Naive thymus-derived CD4-positive, alpha-beta T cell (primary cell): ENCODE results near the gene B4GALNT3. TPM values are rescaled to one million over a fixed set of nuclear protein-coding genes. Genes with fewer than 3 reads are reported as not detected.

ENCODE experiments used
- ATAC-seq: fragments of 150-1000 bp; cut with Tn5 transposase; 2 replicates; pipeline ENCODE4 v1.10.0; 2021; ENCODE audit warnings: mild to moderate bottlenecking, moderate library complexity
- CTCF ChIA-PET: fragments of 350-600 bp; sonication (Branson Sonifier 250); formaldehyde crosslinking; loops from one replicate; lab custom pipeline; 2021; ENCODE audit warnings: antibody characterized with exemption; lab: Charles Lee
- POLR2A ChIA-PET: fragments of 350-600 bp; sonication (Branson Sonifier 250); formaldehyde crosslinking; loops from one replicate; lab custom pipeline; 2021; ENCODE audit warnings: antibody characterized with exemption, inconsistent platforms; lab: Charles Lee
- DNase-seq, 9 donors: peaks; one replicate each; pipeline versions ENCODE4 v3.0.0 to v3.0.0-alpha.2; 2020 to 2022; ENCODE audit warnings: mixed read lengths in 1 of 9
- H3K27ac ChIP-seq: one replicate; pipeline ENCODE4 v1.7.0; 2013; ENCODE audit warnings: mild to moderate bottlenecking, low read depth, low read length, moderate library complexity
- H3K27me3 ChIP-seq, 2 donors: one replicate each; pipeline ENCODE4 v1.7.0; 2013; ENCODE audit warnings: low read length in 2 of 2, mild to moderate bottlenecking in 2 of 2, moderate library complexity in 2 of 2; ENCODE audit not compliant: control insufficient read depth in 2 of 2, insufficient read depth in 2 of 2
- H3K36me3 ChIP-seq, 3 experiments: 1 replicate in 2 of 3; 2 replicates in 1 of 3; pipeline ENCODE4 v1.7.0; 2013; ENCODE audit warnings: low read length in 3 of 3, mild to moderate bottlenecking in 3 of 3, moderate library complexity in 1 of 3; ENCODE audit not compliant: insufficient read depth in 3 of 3, control insufficient read depth in 2 of 3
- H3K4me1 ChIP-seq, 2 donors: one replicate each; pipeline ENCODE4 v1.7.0; 2013; ENCODE audit warnings: low read length in 2 of 2, mild to moderate bottlenecking in 2 of 2, moderate library complexity in 1 of 2; ENCODE audit not compliant: control insufficient read depth in 2 of 2, insufficient read depth in 2 of 2
- H3K4me3 ChIP-seq: 2 replicates; pipeline ENCODE4 v1.7.0; 2013; ENCODE audit warnings: mild to moderate bottlenecking, low read length
- H3K9me3 ChIP-seq, 3 experiments: 1 replicate in 2 of 3; 2 replicates in 1 of 3; pipeline ENCODE4 v1.7.0; 2013; ENCODE audit warnings: low read length in 3 of 3; ENCODE audit not compliant: control insufficient read depth in 2 of 3
- H3K27ac Mint-ChIP-seq, 9 donors: one replicate each; pipeline ENCODE4 v1.8.0; 2020 to 2022; ENCODE audit warnings: mixed read lengths in 9 of 9, mild to moderate bottlenecking in 8 of 9, moderate library complexity in 5 of 9, inconsistent platforms in 2 of 9
- H3K27me3 Mint-ChIP-seq, 5 donors: one replicate each; pipeline ENCODE4 v1.8.0; 2021 to 2022; ENCODE audit warnings: mixed read lengths in 5 of 5, mild to moderate bottlenecking in 1 of 5
- H3K36me3 Mint-ChIP-seq, 5 donors: one replicate each; pipeline ENCODE4 v1.8.0; 2020 to 2022; ENCODE audit warnings: mixed read lengths in 5 of 5, mild to moderate bottlenecking in 3 of 5, inconsistent platforms in 1 of 5
- H3K4me1 Mint-ChIP-seq, 7 donors: one replicate each; pipeline ENCODE4 v1.8.0; 2020 to 2022; ENCODE audit warnings: mixed read lengths in 7 of 7, mild to moderate bottlenecking in 3 of 7, inconsistent platforms in 1 of 7
- H3K4me3 Mint-ChIP-seq, 10 donors: one replicate each; pipeline ENCODE4 v1.8.0; 2020 to 2022; ENCODE audit warnings: mild to moderate bottlenecking in 10 of 10, mixed read lengths in 10 of 10, moderate library complexity in 6 of 10, inconsistent platforms in 2 of 10
- H3K9me3 Mint-ChIP-seq, 11 donors: one replicate each; pipeline ENCODE4 v1.8.0; 2020 to 2022; ENCODE audit warnings: mixed read lengths in 11 of 11, mild to moderate bottlenecking in 4 of 11, inconsistent platforms in 1 of 11, moderate library complexity in 1 of 11
- intact Hi-C, 2 donors: fragments of 100-400 bp; cut with micrococcal nuclease; formaldehyde crosslinking; loops; one replicate each; pipeline ENCODE4 v1.15.1; 2023
- polyA plus RNA-seq, 2 donors: library from polyadenylated mRNA; unstranded; fragments of 300-500 nt; fragmentation: Illumina TruSeq; gene quantifications; one replicate each; pipeline ENCODE4 v1.2.3, GENCODE V29; 2021
- total RNA-seq, 6 experiments: library from RNA in 5 of 6; stranded (reverse) in 5 of 6; gene quantifications; 1 replicate in 5 of 6; 2 replicates in 1 of 6; pipeline ENCODE4 v1.2.3 and lab custom pipeline; 2021 to 2026

The B4GALNT3 gene
- total and polyA plus RNA-seq, 7 experiments from 2014 or later: 0.21 to 12.2 (median 1.3) TPM

DNA sequence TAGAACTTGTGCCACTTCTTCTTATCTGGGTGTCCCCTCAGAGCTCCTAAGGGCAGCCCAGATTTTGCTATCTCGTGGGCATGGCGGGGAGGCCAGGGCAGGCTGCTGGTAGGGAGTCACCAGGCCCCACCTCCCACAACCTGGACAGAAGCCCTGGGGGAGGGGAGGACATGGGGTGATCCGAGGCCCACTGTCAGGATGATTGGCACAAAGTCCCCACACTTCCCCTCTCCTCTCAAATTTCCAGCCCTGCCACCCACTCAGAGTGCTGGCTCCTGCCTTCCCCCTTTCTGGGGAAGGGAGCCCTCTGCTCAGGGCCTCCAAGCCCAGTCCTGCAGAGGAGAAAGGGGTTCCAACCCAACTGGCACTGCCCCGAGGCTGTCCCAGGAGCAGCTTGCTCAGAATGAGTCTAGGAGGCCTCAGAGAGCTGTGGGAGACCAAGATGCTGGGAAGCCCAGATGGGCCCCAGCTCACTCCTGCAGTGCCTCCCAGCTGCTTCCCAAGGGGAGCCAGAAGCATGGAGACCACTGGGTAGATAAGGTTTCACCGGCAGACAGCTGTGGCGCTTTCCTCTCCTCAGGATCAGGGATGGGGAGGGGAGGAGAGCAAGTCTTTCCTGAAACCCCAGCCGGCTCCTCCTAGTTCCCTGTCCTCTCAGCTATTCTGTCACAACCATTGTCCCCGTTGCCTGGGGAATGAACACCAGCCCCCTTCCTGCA lies 82.8 kb downstream of the B4GALNT3 start:
- ChIA-PET CTCF (interaction anchor here (0.6 to 0.8 kb wide), 3 partner anchors 88 to 905 kb away, joined by 3 read pairs; no protein-coding TSS in a partner anchor), POLR2A (no interaction called here)
- H3K9me3 ChIP-seq: no peaks in the 10 kb centered on the region
- H3K4me3 Mint-ChIP-seq: peak overlapping the region in 1 of 10 donors; percentile 61
- no peak overlapping the region for H3K4me3 ChIP-seq
- intact Hi-C loops: no loop called here
- no peak for ATAC-seq
- H3K27me3 Mint-ChIP-seq: peaks cover 11 to 26% (median 16%) of the 10 kb centered on the region in 5 donors
- peaks cover 19 to 35% of the 10 kb centered on the region in 2 donors for H3K4me1 ChIP-seq
- H3K27ac ChIP-seq: no peak overlapping the region
- no peak for DNase-seq
- no peak overlapping the region for H3K27ac Mint-ChIP-seq
- H3K4me1 Mint-ChIP-seq: peaks cover 21 to 50% (median 39%) of the 10 kb centered on the region in 7 donors
- peaks cover 0 to 4% (median 3%) of the 10 kb centered on the region in 5 donors for H3K36me3 Mint-ChIP-seq
- H3K9me3 Mint-ChIP-seq: no peaks in the 10 kb centered on the region
- peaks cover 0 to 2% of the 10 kb centered on the region in 2 donors for H3K27me3 ChIP-seq
- no peaks in the 10 kb centered on the region for H3K36me3 ChIP-seq

- no peak overlapping the region for H3K27ac ChIP-seq
- peaks cover 18 to 35% of the 10 kb centered on the region in 2 donors for H3K4me1 ChIP-seq
- no peaks in the 10 kb centered on the region for H3K9me3 ChIP-seq
- Mint-ChIP-seq H3K9me3 (no peaks in the 10 kb centered on the region), H3K27me3 (peaks cover 11 to 26% (median 19%) of the 10 kb centered on the region in 5 donors), H3K4me1 (peaks cover 21 to 50% (median 39%) of the 10 kb centered on the region in 7 donors), H3K4me3 (no peak overlapping the region), H3K36me3 (peaks cover 0 to 4% (median 3%) of the 10 kb centered on the region in 5 donors), H3K27ac (no peak overlapping the region)
- H3K36me3 ChIP-seq: no peaks in the 10 kb centered on the region
- DNase-seq: no peak
- peaks cover 0 to 2% of the 10 kb centered on the region in 2 donors for H3K27me3 ChIP-seq
- ATAC-seq: no peak
- H3K4me3 ChIP-seq: no peak overlapping the region
- ChIA-PET POLR2A (no interaction called here), CTCF (interaction anchor here (0.6 to 0.8 kb wide), 3 partner anchors 88 to 904 kb away, joined by 3 read pairs; no protein-coding TSS in a partner anchor)
- intact Hi-C loops: no loop called here
These were observed 83.3 kb downstream of the B4GALNT3 start for GRCh38 chr12:543114-543451.

- DNase-seq (no peak), ATAC-seq (no peak)
- CTCF ChIA-PET: interaction anchor here (0.6 to 1.8 kb wide), 3 partner anchors 78 to 102 kb away, joined by 3 to 12 read pairs (median 3); no protein-coding TSS in a partner anchor
- POLR2A ChIA-PET: no interaction called here
- Histone ChIP-seq H3K4me1 (peaks cover 7 to 28% of the 10 kb centered on the region in 2 donors), H3K27me3 (peaks cover 0 to 2% of the 10 kb centered on the region in 2 donors), H3K36me3 (no peaks in the 10 kb centered on the region), H3K4me3 (no peak overlapping the region), H3K9me3 (no peaks in the 10 kb centered on the region), H3K27ac (no peak overlapping the region)
- Mint-ChIP-seq H3K4me3 (peak overlapping the region in 2 of 10 donors; percentile 5 to 7), H3K4me1 (peaks cover 21 to 54% (median 40%) of the 10 kb centered on the region in 7 donors), H3K27ac (peak overlapping the region in 3 of 9 donors; percentile 6 to 36 (median 26)), H3K9me3 (no peaks in the 10 kb centered on the region), H3K27me3 (peaks cover 11 to 26% (median 19%) of the 10 kb centered on the region in 5 donors), H3K36me3 (peaks cover 0 to 4% (median 3%) of the 10 kb centered on the region in 5 donors)
- intact Hi-C loops: no loop called here
These were observed 84.4 kb downstream of the B4GALNT3 start for GRCh38 chr12:544142-544541.

DNA sequence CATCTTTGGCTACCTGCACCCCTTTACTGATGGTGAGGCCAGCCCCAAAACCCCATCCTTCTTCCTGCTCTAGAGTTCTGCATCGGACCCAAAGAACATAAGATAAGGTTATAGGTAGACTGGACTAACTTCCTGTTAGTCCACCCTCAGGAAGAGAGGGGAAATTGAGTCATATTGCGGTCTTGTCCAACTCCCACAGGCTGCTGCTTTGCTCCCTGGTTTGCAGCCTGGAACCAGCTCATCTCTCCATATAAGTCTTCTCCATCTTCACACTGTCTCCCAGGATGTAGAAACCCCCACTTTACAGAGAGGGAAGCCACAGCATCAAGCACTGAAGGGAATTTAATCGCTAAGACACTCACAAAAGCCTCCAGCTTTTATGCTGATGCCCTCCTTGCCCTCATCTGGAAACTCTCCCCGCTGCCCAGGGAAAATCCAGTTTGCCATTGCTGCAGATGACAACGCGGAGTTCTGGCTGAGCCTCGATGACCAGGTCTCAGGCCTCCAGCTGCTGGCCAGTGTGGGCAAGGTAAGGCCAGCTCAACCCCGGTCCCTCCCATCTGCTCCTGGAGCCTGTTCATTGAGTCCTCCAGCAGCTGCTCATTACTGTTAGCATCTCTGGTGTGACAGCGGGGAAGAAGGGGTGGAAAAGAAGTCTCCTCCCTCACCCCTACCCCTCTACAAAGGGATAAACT lies 85.3 kb downstream of the B4GALNT3 start:
- no peak for DNase-seq
- peak overlapping the region in 1 of 10 donors; percentile 25 for H3K4me3 Mint-ChIP-seq
- H3K4me1 ChIP-seq: peaks cover 0 to 20% of the 10 kb centered on the region in 2 donors
- H3K9me3 ChIP-seq: no peaks in the 10 kb centered on the region
- intact Hi-C loops: no loop called here
- CTCF ChIA-PET: interaction anchor here (0.6 to 1.8 kb wide), 4 partner anchors 91 to 103 kb away, joined by 3 to 12 read pairs (median 4); no protein-coding TSS in a partner anchor
- POLR2A ChIA-PET: interaction anchor here (0.6 kb wide), 2 partner anchors 49 to 863 kb away, joined by 3 to 5 read pairs; no protein-coding TSS in a partner anchor
- peaks cover 0 to 4% (median 3%) of the 10 kb centered on the region in 5 donors for H3K36me3 Mint-ChIP-seq
- H3K27ac ChIP-seq: no peak overlapping the region
- H3K9me3 Mint-ChIP-seq: no peaks in the 10 kb centered on the region
- peaks cover 0 to 2% of the 10 kb centered on the region in 2 donors for H3K27me3 ChIP-seq
- H3K4me1 Mint-ChIP-seq: peaks cover 21 to 52% (median 33%) of the 10 kb centered on the region in 7 donors
- H3K27me3 Mint-ChIP-seq: peaks cover 11 to 25% (median 19%) of the 10 kb centered on the region in 5 donors
- no peaks in the 10 kb centered on the region for H3K36me3 ChIP-seq
- no peak for ATAC-seq
- no peak overlapping the region for H3K4me3 ChIP-seq
- H3K27ac Mint-ChIP-seq: peak overlapping the region in 1 of 9 donors; percentile 36

DNA sequence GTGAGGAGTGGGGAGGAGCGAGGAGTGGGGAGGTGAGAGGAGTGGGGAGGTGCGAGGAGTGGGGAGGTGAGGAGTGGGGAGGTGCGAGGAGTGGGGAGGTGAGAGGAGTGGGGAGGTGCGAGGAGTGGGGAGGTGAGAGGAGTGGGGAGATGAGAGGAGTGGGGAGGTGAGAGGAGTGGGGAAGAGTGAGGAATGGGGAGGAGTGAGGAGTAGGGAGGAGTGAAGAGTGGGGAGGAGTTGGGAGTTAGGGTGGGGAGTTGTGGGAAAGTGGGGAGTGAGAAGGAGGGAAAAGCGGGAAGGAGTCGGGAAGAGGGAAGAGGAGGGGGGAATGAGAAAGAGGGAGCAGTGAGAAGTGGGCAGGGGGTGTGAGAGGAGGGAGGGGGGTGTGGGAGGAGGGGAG lies 86.1 kb downstream of the B4GALNT3 start:
- Histone ChIP-seq H3K36me3 (no peaks in the 10 kb centered on the region), H3K27me3 (peaks cover 0 to 2% of the 10 kb centered on the region in 2 donors), H3K27ac (no peak overlapping the region), H3K4me3 (no peak overlapping the region), H3K4me1 (peaks cover 0 to 15% of the 10 kb centered on the region in 2 donors), H3K9me3 (no peaks in the 10 kb centered on the region)
- peaks cover 16 to 53% (median 32%) of the 10 kb centered on the region in 7 donors for H3K4me1 Mint-ChIP-seq
- intact Hi-C loops: loop anchor here (2.0 kb wide), 2 partner anchors 17 to 103 kb away; no protein-coding TSS in a partner anchor
- DNase-seq: no peak
- no peaks in the 10 kb centered on the region for H3K9me3 Mint-ChIP-seq
- POLR2A ChIA-PET: no interaction called here
- no peak for ATAC-seq
- H3K27me3 Mint-ChIP-seq: peaks cover 11 to 21% (median 19%) of the 10 kb centered on the region in 5 donors
- peaks cover 0 to 4% (median 3%) of the 10 kb centered on the region in 5 donors for H3K36me3 Mint-ChIP-seq
- no peak overlapping the region for H3K4me3 Mint-ChIP-seq
- no peak overlapping the region for H3K27ac Mint-ChIP-seq
- CTCF ChIA-PET: interaction anchor here (1.3 kb wide), 1 partner anchor 92 kb away, joined by 4 read pairs; no protein-coding TSS in a partner anchor

GRCh38 chr12:546265-546919 lies 86.7 kb downstream of the B4GALNT3 start:
- H3K27me3 Mint-ChIP-seq: peaks cover 11 to 21% (median 19%) of the 10 kb centered on the region in 5 donors
- peaks cover 21 to 57% (median 32%) of the 10 kb centered on the region in 7 donors for H3K4me1 Mint-ChIP-seq
- no peak overlapping the region for H3K27ac Mint-ChIP-seq
- H3K4me3 ChIP-seq: no peak overlapping the region
- H3K4me3 Mint-ChIP-seq: peak overlapping the region in 4 of 10 donors; percentile 14 to 38 (median 30)
- no peaks in the 10 kb centered on the region for H3K9me3 ChIP-seq
- peak; percentile 32 for ATAC-seq
- peaks cover 0 to 4% (median 3%) of the 10 kb centered on the region in 5 donors for H3K36me3 Mint-ChIP-seq
- H3K27me3 ChIP-seq: peaks cover 0 to 2% of the 10 kb centered on the region in 2 donors
- ChIA-PET CTCF (interaction anchor here (0.6 to 2.9 kb wide), 8 partner anchors 9 to 1268 kb away, joined by 3 to 39 read pairs (median 6); partner anchors contain the start of gene CCDC77), POLR2A (interaction anchor here (1.1 kb wide), 1 partner anchor 19 kb away, joined by 3 read pairs; no protein-coding TSS in a partner anchor)
- intact Hi-C loops: loop anchor here (2.0 kb wide), 2 partner anchors 16 to 104 kb away; no protein-coding TSS in a partner anchor
- peak in 1 of 9 donors; percentile 18 for DNase-seq
- H3K27ac ChIP-seq: no peak overlapping the region
- no peaks in the 10 kb centered on the region for H3K9me3 Mint-ChIP-seq
- peaks cover 0 to 11% of the 10 kb centered on the region in 2 donors for H3K4me1 ChIP-seq
- no peaks in the 10 kb centered on the region for H3K36me3 ChIP-seq
